GM19324 (cell line): ENCODE data around the gene DHRS1.

ENCODE experiments used
- ATAC-seq: cut with Tn5 transposase; IDR thresholded peaks from one replicate; pipeline ENCODE4 v1.9.1; 2021; ENCODE audit warnings: mild to moderate bottlenecking, moderate library complexity; ENCODE audit not compliant: unreplicated experiment, low FRiP score

DHRS1 gene

GRCh38 chr14:24286996-24287395, 12.6 kb downstream of the DHRS1 start:
- no peak for ATAC-seq

GRCh38 chr14:24285351-24285750, 14.2 kb downstream of the DHRS1 start:
- no peak for ATAC-seq

GRCh38 chr14:24284501-24285035, 15.0 kb downstream of the DHRS1 start:
- ATAC-seq: no peak

- no peak for ATAC-seq
Measured at GRCh38 chr14:24283796-24284460, 15.7 kb downstream of the DHRS1 start.

- no peak for ATAC-seq
Measured at GRCh38 chr14:24282736-24283135, 16.8 kb downstream of the DHRS1 start.

- ATAC-seq: no peak
Measured at GRCh38 chr14:24281636-24282035, 17.9 kb downstream of the DHRS1 start.

- no peak for ATAC-seq
Measured at GRCh38 chr14:24280797-24281460, 18.7 kb downstream of the DHRS1 start.

- ATAC-seq: no peak
Measured at GRCh38 chr14:24279301-24280186, 20.0 kb downstream of the DHRS1 start.

GRCh38 chr14:24278424-24278823, 21.2 kb downstream of the DHRS1 start:
- no peak for ATAC-seq

GRCh38 chr14:24277606-24278321, 21.8 kb downstream of the DHRS1 start:
- no peak for ATAC-seq

GRCh38 chr14:24277071-24277470, 22.5 kb downstream of the DHRS1 start:
- no peak for ATAC-seq

GRCh38 chr14:24274101-24274543, 25.5 kb downstream of the DHRS1 start:
- ATAC-seq: no peak

GRCh38 chr14:24273422-24273998, 26.1 kb downstream of the DHRS1 start:
- no peak for ATAC-seq

- no peak for ATAC-seq
Measured at GRCh38 chr14:24272467-24272866, 27.1 kb downstream of the DHRS1 start.

- ATAC-seq: no peak
Measured at GRCh38 chr14:24271834-24272263, 27.7 kb downstream of the DHRS1 start.

GRCh38 chr14:24271134-24271833, 28.3 kb downstream of the DHRS1 start, which contains the start of gene RABGGTA:
TSS of gene RABGGTA (minus strand) at chr14:24271597. CDS start at chr14:24271115, 482 bp downstream.
- peak; percentile 93 for ATAC-seq

- no peak for ATAC-seq
Measured at GRCh38 chr14:24270537-24271133, 28.9 kb downstream of the DHRS1 start.

- ATAC-seq: no peak
Measured at GRCh38 chr14:24269910-24270536, 29.6 kb downstream of the DHRS1 start.
